Fibroblast of skin of back (primary cell): ENCODE results near the gene EEF2.
"Not testable (repeated sequence)": the region's sequence is repeated elsewhere in the genome, so short reads cannot be mapped to it uniquely, and the experiment has no call there.

Experiments used
- DNase-seq: peaks from one replicate; pipeline ENCODE4 v3.0.0-alpha.2; 2013

Gene EEF2

GRCh38 chr19:3968556-3969434 lies 16.5 kb downstream of the EEF2 start:
- DNase-seq, result peak; percentile 100

- DNase-seq, result not testable (repeated sequence)
Observed at GRCh38 chr19:3967983-3968382, 17.3 kb downstream of the EEF2 start.

- no peak for DNase-seq
Observed at GRCh38 chr19:3966051-3967017, 18.9 kb downstream of the EEF2 start.

GRCh38 chr19:3964256-3965194 lies 20.7 kb downstream of the EEF2 start:
- no peak for DNase-seq

GRCh38 chr19:3963458-3964255 lies 21.6 kb downstream of the EEF2 start:
- DNase-seq, result no peak

- DNase-seq, result no peak
Observed at GRCh38 chr19:3961007-3961406, 24.3 kb downstream of the EEF2 start.

GRCh38 chr19:3959766-3960131 lies 25.5 kb downstream of the EEF2 start:
- DNase-seq, result no peak

- no peak for DNase-seq
Observed at GRCh38 chr19:3958836-3959765, 26.2 kb downstream of the EEF2 start.

GRCh38 chr19:3955688-3956087 lies 29.6 kb downstream of the EEF2 start:
- DNase-seq, result no peak

GRCh38 chr19:3955276-3955675 lies 30.0 kb downstream of the EEF2 start:
- not testable (repeated sequence) for DNase-seq

- no peak for DNase-seq
Observed at GRCh38 chr19:3954107-3954506, 31.2 kb downstream of the EEF2 start.

- not testable (repeated sequence) for DNase-seq
Observed at GRCh38 chr19:3952755-3953276, 32.4 kb downstream of the EEF2 start.

GRCh38 chr19:3950871-3951861 lies 34.1 kb downstream of the EEF2 start:
- no peak for DNase-seq

GRCh38 chr19:3949997-3950859 lies 35.0 kb downstream of the EEF2 start:
- DNase-seq, result no peak

- DNase-seq, result no peak
Observed at GRCh38 chr19:3949294-3949693, 36.0 kb downstream of the EEF2 start.

- DNase-seq, result not testable (repeated sequence)
Observed at GRCh38 chr19:3947316-3947933, 37.8 kb downstream of the EEF2 start.

GRCh38 chr19:3945838-3946237 lies 39.4 kb downstream of the EEF2 start:
- peak; percentile 45 for DNase-seq
